Inflammatory macrophage (primary cell): ENCODE data around the gene PEAK3.

Experiments used
- DNase-seq, 2 donors: peaks; one replicate each; pipeline ENCODE4 v3.0.0-alpha.2; 2020 to 2022

Gene PEAK3

GRCh38 chr19:2270423-2271233 is 11.3 kb downstream of the PEAK3 start:
- peak; percentile 98 for DNase-seq

- DNase-seq = peak; percentile 46 to 53
Measured at GRCh38 chr19:2270157-2270422, 11.9 kb downstream of the PEAK3 start.

- DNase-seq = peak; percentile 97 to 98
Measured at GRCh38 chr19:2269244-2270156, 12.5 kb downstream of the PEAK3 start.

GRCh38 chr19:2268861-2269243 is 13.1 kb downstream of the PEAK3 start:
- DNase-seq = no peak

GRCh38 chr19:2268480-2268830 is 13.5 kb downstream of the PEAK3 start:
- DNase-seq = no peak

GRCh38 chr19:2266183-2266993 is 15.6 kb downstream of the PEAK3 start:
- peak; percentile 85 to 93 for DNase-seq

- peak in 1 of 2 donors; percentile 60 for DNase-seq
Measured at GRCh38 chr19:2261438-2262172, 20.4 kb downstream of the PEAK3 start.

- DNase-seq = peak in 1 of 2 donors; percentile 3
Measured at GRCh38 chr19:2260341-2260805, 21.6 kb downstream of the PEAK3 start.

GRCh38 chr19:2259336-2259735 is 22.6 kb downstream of the PEAK3 start:
- no peak for DNase-seq

- no peak for DNase-seq
Measured at GRCh38 chr19:2255982-2256685, 25.8 kb downstream of the PEAK3 start, which contains the start of gene JSRP1. Gene JSRP1, minus strand, starts transcription at chr19:2256417. Its CDS starts 1,103 bp downstream, at chr19:2255314.

- no peak for DNase-seq
Measured at GRCh38 chr19:2255112-2255845, 26.7 kb downstream of the PEAK3 start.

- DNase-seq = no peak
Measured at GRCh38 chr19:2254064-2254872, 27.7 kb downstream of the PEAK3 start.

- no peak for DNase-seq
Measured at GRCh38 chr19:2253106-2254063, 28.6 kb downstream of the PEAK3 start.

- DNase-seq = no peak
Measured at GRCh38 chr19:2252797-2253105, 29.2 kb downstream of the PEAK3 start.

GRCh38 chr19:2252055-2252796 is 29.7 kb downstream of the PEAK3 start:
- no peak for DNase-seq

GRCh38 chr19:2251106-2252054 is 30.6 kb downstream of the PEAK3 start:
- DNase-seq = no peak

GRCh38 chr19:2250766-2251105 is 31.2 kb downstream of the PEAK3 start:
- no peak for DNase-seq
